HT1080 (cell line): ENCODE measurements around the gene CARD10. TPM values are rescaled to one million over a fixed set of nuclear protein-coding genes. Genes with fewer than 3 reads are reported as not detected.
"Not testable (repeated sequence)": the region's sequence is repeated elsewhere in the genome, so short reads cannot be mapped to it uniquely, and the experiment has no call there.

ENCODE experiments used
- DNase-seq: peaks from one replicate; pipeline ENCODE4 v3.0.0-alpha.2; 2015; ENCODE audit warnings: low read depth
- total RNA-seq: library from RNA; depleted of rRNA; stranded (reverse); fragments of >200 nt; shearing (Covaris generic); gene quantifications from 2 replicates; pipeline ENCODE4 v1.2.3, GENCODE V29; 2014

The CARD10 gene
- total RNA-seq, 1 experiment from 2014 or later = 25.4 TPM

GRCh38 chr22:37557321-37558001, 38.2 kb upstream of the CARD10 start:
- DNase-seq = no peak

- no peak for DNase-seq
Observed at GRCh38 chr22:37556710-37557109, 37.5 kb upstream of the CARD10 start.

DNA sequence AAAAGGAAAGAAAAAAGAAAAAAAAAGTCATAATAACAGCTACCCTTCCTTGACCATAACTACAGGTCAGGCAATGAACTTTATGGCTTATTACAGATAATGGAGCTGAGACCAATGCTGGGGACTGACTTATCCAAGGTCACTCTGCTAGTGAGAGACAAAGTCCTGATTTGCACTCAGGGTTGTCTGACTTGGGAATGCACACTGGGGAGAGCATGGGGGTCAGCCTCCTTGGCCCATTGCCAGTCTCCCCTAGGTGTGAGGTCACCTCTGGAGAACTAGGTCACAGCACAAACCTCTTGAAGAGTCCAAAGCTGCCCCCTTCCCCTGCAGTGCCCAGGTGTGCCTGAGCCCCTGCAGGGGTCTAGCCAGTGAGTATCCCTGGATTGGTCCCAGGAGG, 35.8 kb upstream of the CARD10 start:
- DNase-seq = no peak

GRCh38 chr22:37553725-37554124, 34.5 kb upstream of the CARD10 start:
- no peak for DNase-seq

- peak; percentile 47 for DNase-seq
Observed at GRCh38 chr22:37552524-37553163, 33.4 kb upstream of the CARD10 start.

DNA sequence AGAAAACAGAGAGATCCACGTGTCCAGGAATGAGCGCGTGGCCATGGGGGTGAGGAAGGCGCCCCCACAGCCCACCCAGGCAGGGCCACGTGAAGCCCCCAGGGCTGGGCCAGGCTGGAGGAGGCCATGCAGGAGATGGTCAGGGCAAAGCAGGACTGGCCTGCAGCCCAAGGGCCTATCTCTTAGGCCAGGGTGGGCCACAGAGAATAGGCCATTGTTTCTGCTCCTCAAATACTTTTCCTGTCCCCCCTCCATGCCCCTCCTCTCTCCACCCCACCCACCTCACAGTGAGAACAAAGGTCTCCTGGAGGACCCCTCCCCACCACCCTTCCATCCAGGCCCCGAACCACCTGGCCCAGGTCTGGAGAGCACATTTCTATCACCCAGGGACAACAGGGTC, 32.8 kb upstream of the CARD10 start:
- DNase-seq = no peak

DNA sequence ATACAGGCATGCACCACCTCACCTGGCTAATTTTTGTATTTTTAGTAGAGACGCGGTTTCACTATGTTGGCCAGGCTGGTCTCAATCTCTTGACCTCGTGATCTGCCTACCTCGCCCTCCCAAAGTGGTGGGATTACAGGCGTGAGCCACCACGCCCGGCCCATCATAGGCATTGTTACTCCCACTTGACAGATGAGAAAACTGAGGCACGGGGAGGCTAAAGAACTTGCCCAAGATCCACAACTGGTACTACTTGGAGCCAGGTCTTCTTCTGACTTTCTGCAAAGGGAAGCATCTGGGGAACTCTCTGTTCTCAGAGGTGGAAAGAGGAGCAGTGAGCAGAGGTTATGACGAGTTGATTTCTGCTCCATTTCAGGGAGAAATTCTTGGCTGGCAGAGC, 31.7 kb upstream of the CARD10 start:
- not testable (repeated sequence) for DNase-seq

DNA sequence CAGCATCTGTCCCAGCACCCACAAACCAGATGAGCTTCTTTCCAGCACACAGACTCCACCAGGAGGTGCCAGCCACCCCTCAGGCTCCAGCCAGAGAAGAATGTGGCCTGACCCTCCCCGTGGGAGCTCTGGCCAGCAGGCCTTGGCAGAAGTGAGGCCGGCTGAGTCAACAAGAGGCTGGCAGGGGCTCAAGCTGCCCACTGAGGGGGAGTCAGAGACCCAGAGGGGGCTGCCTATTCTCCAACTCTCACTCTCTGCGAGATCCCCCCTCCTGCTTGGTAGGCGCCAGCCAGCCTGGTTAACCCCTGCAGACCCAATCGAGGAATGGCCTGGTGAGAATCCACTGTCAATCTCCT, 30.5 kb upstream of the CARD10 start:
- DNase-seq = no peak

- DNase-seq = no peak
Observed at GRCh38 chr22:37547251-37547741, 28.1 kb upstream of the CARD10 start.

DNA sequence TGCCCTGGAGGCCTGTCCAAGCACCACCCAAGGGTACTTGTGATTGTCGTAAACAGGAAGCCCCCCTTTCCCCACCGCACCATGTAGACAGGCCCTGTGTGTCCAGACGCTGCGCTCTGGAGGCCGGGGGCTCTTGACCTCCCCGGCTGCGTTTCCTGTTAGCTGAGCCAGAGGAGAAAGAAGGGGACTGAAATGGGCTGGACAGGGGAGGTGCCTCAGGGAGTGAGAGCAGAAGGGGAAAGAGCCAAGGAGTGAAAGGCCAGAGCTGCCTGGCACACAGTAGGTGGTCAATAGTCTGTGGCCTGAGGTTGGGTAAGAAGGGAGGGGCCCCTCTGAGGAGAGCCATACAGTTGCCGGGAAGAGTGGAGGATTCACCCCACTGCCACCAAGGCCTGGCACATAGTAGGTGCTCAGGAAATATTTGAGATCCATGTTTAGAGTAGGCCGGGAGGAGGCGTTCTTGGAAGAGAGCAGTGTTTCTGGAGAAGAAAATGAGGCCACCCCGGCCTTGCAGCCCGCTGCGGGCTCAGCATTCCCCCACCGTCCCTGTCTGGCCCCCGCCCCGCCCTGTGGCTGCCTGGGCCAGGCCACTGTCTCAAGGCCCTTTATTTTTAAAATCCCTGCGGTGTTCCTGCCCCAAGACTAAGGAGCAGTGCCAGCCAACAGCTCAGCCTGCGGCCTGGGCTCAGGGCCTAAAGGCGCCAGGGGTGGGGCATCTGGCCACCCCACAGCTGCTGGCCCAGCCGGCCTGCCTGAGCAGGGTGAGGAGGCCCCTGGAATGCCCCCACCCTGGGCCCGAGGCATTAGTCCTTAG, 27.4 kb upstream of the CARD10 start:
- DNase-seq = no peak

GRCh38 chr22:37545703-37546436, 26.7 kb upstream of the CARD10 start:
- DNase-seq = peak; percentile 88

- DNase-seq = peak; percentile 64
Observed at GRCh38 chr22:37544955-37545702, 25.9 kb upstream of the CARD10 start.

DNA sequence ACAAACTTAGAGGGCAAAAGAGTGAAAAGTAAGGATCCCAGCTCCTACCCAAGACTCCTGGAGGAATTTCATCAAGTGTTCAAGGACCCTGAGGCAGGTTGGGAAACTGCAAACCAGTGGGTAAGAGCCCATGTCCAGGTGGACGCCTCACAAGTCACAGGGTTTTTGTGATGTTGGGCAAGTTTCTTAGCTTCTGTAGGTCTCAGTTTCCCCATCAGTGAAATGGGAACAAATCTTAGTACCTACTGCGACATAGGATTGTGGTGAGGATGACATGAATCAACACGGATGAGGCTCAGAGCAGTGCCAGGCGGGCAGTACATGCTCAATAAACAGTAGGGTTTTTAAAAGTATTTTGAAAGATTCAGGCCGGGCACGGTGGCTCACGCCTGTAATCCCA, 23.7 kb upstream of the CARD10 start:
- DNase-seq = no peak

DNA sequence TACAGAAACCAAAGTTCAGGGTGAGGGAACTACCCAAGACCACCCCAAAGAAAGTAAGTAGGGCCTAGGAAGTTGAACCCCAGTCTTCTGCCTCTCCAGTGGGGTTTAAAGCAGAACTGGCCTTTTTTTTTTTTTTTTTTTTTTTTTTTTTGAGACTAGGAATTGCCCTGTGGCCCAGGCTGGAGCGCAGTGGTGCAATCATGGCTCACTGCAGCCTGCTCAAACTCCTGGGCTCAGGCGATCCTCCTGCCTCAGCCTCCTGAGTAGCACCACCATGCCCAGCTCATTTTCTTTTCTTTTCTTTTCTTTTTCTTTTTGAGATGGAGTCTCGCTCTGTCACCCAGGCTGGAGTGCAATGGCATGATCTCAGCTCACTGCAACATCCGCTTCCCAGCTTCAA, 23.2 kb upstream of the CARD10 start:
- DNase-seq = not testable (repeated sequence)

GRCh38 chr22:37539790-37540189, 20.6 kb upstream of the CARD10 start:
- not testable (repeated sequence) for DNase-seq

DNA sequence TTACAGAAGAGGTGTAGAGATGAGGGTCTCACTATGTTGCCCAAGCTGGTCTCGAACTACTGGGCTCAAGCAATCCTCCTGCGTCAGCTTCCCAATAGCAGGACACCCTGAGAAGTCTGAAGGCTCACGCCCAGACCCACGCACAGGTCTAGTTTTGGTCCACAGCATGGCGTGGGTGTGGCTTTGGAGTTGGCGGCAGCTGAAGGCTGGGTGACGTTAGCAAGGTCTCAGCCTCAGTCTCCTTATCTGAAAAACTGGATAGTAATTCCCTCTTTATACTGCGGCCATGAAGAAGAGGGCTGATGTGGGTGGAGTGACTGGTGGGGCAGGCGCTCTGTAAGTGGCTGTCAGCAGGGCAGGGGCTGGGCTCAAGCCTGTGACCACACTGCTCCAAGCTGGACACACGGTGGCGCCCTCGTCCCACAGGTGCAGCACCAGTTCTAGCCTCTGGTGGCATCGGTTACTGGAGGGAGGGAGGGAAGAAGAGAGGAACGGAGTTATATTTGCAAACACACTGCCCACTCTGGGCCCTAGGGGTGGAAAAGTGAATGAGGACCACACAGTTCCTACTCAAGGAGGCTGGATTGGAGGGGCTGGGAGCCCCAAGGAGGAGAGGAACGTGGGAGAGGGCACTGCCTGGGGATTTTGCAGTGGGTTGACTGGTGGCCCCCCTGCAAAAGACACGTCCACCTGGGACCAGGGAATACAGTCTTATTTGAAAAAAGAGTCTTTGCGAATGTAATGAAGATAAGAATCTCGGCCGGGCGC, 19.6 kb upstream of the CARD10 start:
- DNase-seq = peak; percentile 93

DNA sequence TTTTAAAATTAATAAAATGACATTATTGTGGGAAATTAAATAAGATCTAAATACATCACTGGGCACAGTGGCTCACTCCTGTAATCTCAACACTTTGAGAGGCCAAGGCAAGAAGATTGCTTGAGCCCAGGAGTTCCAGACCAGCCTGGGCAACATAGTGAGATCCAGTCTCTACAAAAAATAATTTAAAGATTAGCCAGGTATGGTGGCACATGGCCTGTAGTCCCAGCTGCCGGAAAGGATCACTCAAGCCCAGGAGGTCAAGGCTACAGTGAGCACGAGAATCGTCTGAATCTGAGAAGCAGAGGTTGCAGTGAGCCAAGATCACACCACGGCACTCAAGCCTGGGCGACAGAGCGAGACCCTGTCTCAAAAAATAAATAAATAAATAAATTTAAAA, 15.9 kb upstream of the CARD10 start:
- no peak for DNase-seq

- no peak for DNase-seq
Observed at GRCh38 chr22:37534445-37534844, 15.2 kb upstream of the CARD10 start.

DNA sequence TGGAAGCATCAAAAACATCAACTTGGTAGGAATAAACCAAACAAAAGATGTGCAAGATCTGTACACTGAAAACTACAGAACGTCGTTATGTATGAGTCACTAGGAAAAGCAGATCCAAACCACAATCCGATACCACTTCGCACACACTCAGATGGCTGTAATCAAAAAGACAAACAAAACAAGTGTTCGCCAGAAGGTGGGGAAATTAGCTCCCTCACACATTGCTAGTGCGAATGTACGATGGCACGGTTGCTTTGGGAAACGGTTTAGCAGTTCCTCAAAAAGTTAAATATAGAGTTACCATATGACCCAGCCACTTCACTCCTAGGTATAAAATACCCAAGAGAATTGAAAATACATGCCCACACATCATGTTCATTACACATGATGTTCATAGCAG, 14.8 kb upstream of the CARD10 start:
- DNase-seq = peak; percentile 84
